A549 (cell line): ENCODE data around the gene GOLGA2.

Experiments
- CHD4 ChIP-seq: fragments of 200-600 bp; sonication (generic); IDR thresholded peaks from 2 replicates; pipeline ENCODE4 v1.6.1; 2016; ENCODE audit warnings: antibody characterized with exemption, mild to moderate bottlenecking, borderline replicate concordance
- CTCF ChIP-seq: fragments of >200 bp; sonication (Bioruptor Twin); formaldehyde crosslinking; IDR thresholded peaks from 3 replicates; pipeline ENCODE4 v1.5.1; 2016
- E2F6 ChIP-seq: IDR thresholded peaks from 2 replicates; pipeline ENCODE4 v1.6.1; 2012; ENCODE audit warnings: low read depth, borderline replicate concordance
- ELK1 ChIP-seq: fragments of 150-350 bp; IDR thresholded peaks from 2 replicates; pipeline ENCODE4 v1.6.1; 2014; ENCODE audit warnings: low read depth, mild to moderate bottlenecking, low read length
- ESRRA ChIP-seq: fragments of 150-350 bp; IDR thresholded peaks from 2 replicates; pipeline ENCODE4 v1.6.1; 2014; ENCODE audit warnings: mild to moderate bottlenecking, low read length, borderline replicate concordance
- HEYL ChIP-seq: fragments of 250-450 bp; sonication (Bioruptor Pico); IDR thresholded peaks from 2 replicates; pipeline ENCODE4 v1.8.0; 2021; ENCODE audit warnings: mild to moderate bottlenecking, moderate library complexity
- NPAS2 ChIP-seq: fragments of 250-450 bp; sonication (Bioruptor Pico); IDR thresholded peaks from 2 replicates; pipeline ENCODE4 v1.8.0; 2022; ENCODE audit warnings: mild to moderate bottlenecking, moderate library complexity, borderline replicate concordance
- RAD21 ChIP-seq, 2 experiments: fragments of >200 bp in 1 of 2; sonication (Bioruptor Twin) in 1 of 2; formaldehyde crosslinking in 1 of 2; IDR thresholded peaks in 1 of 2; conservative IDR thresholded peaks in 1 of 2; 2 replicates in 1 of 2; 3 replicates in 1 of 2; pipeline ENCODE4 v1.6.1; 2012 to 2018; ENCODE audit warnings: inconsistent platforms in 1 of 2
- RCOR1 ChIP-seq: fragments of 150-350 bp; IDR thresholded peaks from 2 replicates; pipeline ENCODE4 v1.6.1; 2014; ENCODE audit warnings: antibody characterized with exemption, low read length, low read depth
- REST ChIP-seq: fragments of 200-600 bp; sonication (generic); IDR thresholded peaks from 2 replicates; pipeline ENCODE4 v1.6.1; 2016; ENCODE audit warnings: antibody characterized with exemption, mild to moderate bottlenecking, moderate library complexity

- TF ChIP-seq RAD21 (conservative IDR thresholded peaks at IDR 0.05 in 1 of 2, IDR thresholded peaks at IDR 0.05 in 1 of 2) = no peak
- no peak for TF ChIP-seq CHD4
- TF ChIP-seq RCOR1 = no peak
- TF ChIP-seq CTCF = no peak
- TF ChIP-seq E2F6 = no peak
- no peak for TF ChIP-seq HEYL (CRISPR knock-in tag)
- TF ChIP-seq ELK1 = no peak
- no peak for TF ChIP-seq NPAS2 (CRISPR knock-in tag)
- no peak for TF ChIP-seq REST
- no peak for TF ChIP-seq ESRRA
Measured at GRCh38 chr9:128249558-128249907, 26.3 kb downstream of the GOLGA2 start.
